ENCODE results near the gene CTNND2. TPM values are rescaled to one million over a fixed set of nuclear protein-coding genes. Genes with fewer than 3 reads are reported as not detected.

CTNND2 gene
- total RNA-seq, 2 experiments from 2014 or later: 0.20 TPM; not detected in 1

DNA sequence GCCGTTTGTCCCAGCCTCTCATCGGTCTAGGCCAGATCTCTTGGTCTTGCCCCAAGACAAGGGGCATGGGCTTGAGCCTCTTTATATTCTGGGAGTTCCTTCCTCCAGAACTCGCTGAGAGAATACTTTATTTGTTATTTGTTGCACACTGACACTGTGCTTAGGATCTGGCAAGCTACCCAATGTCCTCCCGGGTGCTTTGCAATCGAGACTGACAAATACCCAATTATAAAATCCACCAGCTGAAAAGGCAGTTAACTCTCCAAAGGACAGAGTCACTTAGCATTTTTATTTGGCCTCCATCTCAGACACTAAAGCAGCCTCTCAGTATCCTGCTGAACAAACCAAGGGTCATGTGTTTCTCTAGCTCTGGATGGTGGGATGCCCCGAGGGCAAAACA lies 643.0 kb downstream of the CTNND2 start:
- no peak overlapping the region for H3K4me3 Mint-ChIP-seq
- no peak overlapping the region for H3K4me3 ChIP-seq (ENCODE audit: low read length)
- no peaks in the 10 kb centered on the region for H3K27me3 Mint-ChIP-seq
- H3K27me3 ChIP-seq (ENCODE audit: control insufficient read depth in 1 of 2, insufficient read depth in 2 of 2, low read length in 2 of 2): no peaks in the 10 kb centered on the region
- no peak overlapping the region for H3K27ac ChIP-seq (ENCODE audit: low read depth in 1 of 2, low read length in 2 of 2)
- intact Hi-C loops (cut with DNase I, micrococcal nuclease): no loop called here
- H3K9me3 ChIP-seq (ENCODE audit: control insufficient read depth in 1 of 2, insufficient read depth in 1 of 2, low read length in 2 of 2): no peaks in the 10 kb centered on the region
- H3K4me1 Mint-ChIP-seq (ENCODE audit: low read depth): no peaks in the 10 kb centered on the region
- no peaks in the 10 kb centered on the region for H3K36me3 Mint-ChIP-seq (ENCODE audit: low read depth)
- ChIA-PET CTCF (no interaction called here), POLR2A (no interaction called here)
- DNase-seq: no peak
- no peak for ATAC-seq (ENCODE audit: poor library complexity)
- H3K9me3 Mint-ChIP-seq: no peaks in the 10 kb centered on the region
- no peaks in the 10 kb centered on the region for H3K4me1 ChIP-seq (ENCODE audit: insufficient read depth, low read length)
- TF ChIP-seq, protein P1, sequence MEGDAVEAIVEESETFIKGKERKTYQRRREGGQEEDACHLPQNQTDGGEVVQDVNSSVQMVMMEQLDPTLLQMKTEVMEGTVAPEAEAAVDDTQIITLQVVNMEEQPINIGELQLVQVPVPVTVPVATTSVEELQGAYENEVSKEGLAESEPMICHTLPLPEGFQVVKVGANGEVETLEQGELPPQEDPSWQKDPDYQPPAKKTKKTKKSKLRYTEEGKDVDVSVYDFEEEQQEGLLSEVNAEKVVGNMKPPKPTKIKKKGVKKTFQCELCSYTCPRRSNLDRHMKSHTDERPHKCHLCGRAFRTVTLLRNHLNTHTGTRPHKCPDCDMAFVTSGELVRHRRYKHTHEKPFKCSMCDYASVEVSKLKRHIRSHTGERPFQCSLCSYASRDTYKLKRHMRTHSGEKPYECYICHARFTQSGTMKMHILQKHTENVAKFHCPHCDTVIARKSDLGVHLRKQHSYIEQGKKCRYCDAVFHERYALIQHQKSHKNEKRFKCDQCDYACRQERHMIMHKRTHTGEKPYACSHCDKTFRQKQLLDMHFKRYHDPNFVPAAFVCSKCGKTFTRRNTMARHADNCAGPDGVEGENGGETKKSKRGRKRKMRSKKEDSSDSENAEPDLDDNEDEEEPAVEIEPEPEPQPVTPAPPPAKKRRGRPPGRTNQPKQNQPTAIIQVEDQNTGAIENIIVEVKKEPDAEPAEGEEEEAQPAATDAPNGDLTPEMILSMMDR (IDR thresholded peaks at IDR 0.05): no peak
- no peaks in the 10 kb centered on the region for H3K36me3 ChIP-seq (ENCODE audit: insufficient read depth, low read length)
- no peak overlapping the region for H3K27ac Mint-ChIP-seq

DNA sequence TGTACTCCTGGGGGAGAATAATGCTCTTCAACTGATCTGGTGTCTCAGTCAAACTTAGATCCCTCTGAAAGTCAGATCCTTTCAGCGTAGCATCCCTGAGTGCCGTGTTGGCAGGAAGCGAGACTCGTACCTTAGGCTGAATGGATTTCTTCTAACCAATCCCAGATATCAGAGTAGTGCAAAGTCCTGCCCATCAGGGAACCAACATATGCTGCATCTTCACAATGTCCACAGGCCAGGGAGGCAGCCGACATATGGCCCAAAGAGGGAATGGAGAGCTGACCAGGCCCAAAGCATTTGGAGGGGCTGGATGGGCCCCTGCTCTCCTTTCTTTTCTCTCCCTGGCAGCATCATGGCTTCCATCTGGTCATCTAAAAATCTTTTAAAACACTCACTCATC lies 646.2 kb downstream of the CTNND2 start:
- no peak for ATAC-seq (ENCODE audit: poor library complexity)
- Histone ChIP-seq H3K9me3 (ENCODE audit: control insufficient read depth in 1 of 2, insufficient read depth in 1 of 2, low read length in 2 of 2) (no peaks in the 10 kb centered on the region), H3K4me1 (ENCODE audit: insufficient read depth, low read length) (no peaks in the 10 kb centered on the region), H3K36me3 (ENCODE audit: insufficient read depth, low read length) (no peaks in the 10 kb centered on the region), H3K27me3 (ENCODE audit: control insufficient read depth in 1 of 2, insufficient read depth in 2 of 2, low read length in 2 of 2) (no peaks in the 10 kb centered on the region), H3K27ac (ENCODE audit: low read depth in 1 of 2, low read length in 2 of 2) (no peak overlapping the region), H3K4me3 (ENCODE audit: low read length) (no peak overlapping the region)
- H3K36me3 Mint-ChIP-seq (ENCODE audit: low read depth): no peaks in the 10 kb centered on the region
- intact Hi-C loops (cut with DNase I, micrococcal nuclease): no loop called here
- no peak overlapping the region for H3K4me3 Mint-ChIP-seq
- CTCF ChIA-PET: no interaction called here
- H3K27me3 Mint-ChIP-seq: no peaks in the 10 kb centered on the region
- H3K4me1 Mint-ChIP-seq (ENCODE audit: low read depth): no peaks in the 10 kb centered on the region
- H3K9me3 Mint-ChIP-seq: no peaks in the 10 kb centered on the region
- POLR2A ChIA-PET: no interaction called here
- TF ChIP-seq, protein P1 (IDR thresholded peaks at IDR 0.05): no peak
- no peak for DNase-seq
- no peak overlapping the region for H3K27ac Mint-ChIP-seq

DNA sequence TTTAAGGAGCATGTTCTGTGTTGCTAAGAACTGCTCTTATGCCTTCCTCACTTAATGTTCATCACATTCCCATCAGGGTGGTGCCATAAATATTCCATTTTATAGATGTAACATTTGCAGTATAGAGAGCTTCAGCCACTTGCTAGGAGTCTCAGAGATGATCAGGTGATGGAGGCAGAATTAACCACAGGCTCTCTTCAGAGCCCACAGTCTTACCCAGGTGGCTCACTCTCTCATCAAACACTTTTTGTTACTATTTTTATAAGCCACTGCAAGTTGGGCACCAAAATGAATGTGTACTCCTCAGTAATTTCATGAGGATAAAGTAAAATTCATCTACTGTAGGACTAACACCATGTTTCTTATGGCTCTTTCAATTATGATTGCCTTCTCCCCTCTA lies 651.7 kb downstream of the CTNND2 start:
- ChIA-PET CTCF (no interaction called here), POLR2A (no interaction called here)
- no peak overlapping the region for H3K27ac Mint-ChIP-seq
- H3K4me1 ChIP-seq (ENCODE audit: insufficient read depth, low read length): no peaks in the 10 kb centered on the region
- no peaks in the 10 kb centered on the region for H3K36me3 Mint-ChIP-seq (ENCODE audit: low read depth)
- no peak overlapping the region for H3K4me3 ChIP-seq (ENCODE audit: low read length)
- ATAC-seq (ENCODE audit: poor library complexity) (no peak), DNase-seq (no peak)
- H3K4me3 Mint-ChIP-seq: no peak overlapping the region
- H3K4me1 Mint-ChIP-seq (ENCODE audit: low read depth): no peaks in the 10 kb centered on the region
- H3K27me3 Mint-ChIP-seq: no peaks in the 10 kb centered on the region
- TF ChIP-seq, protein P1 (IDR thresholded peaks at IDR 0.05): no peak
- intact Hi-C loops (cut with DNase I, micrococcal nuclease): no loop called here
- no peak overlapping the region for H3K27ac ChIP-seq (ENCODE audit: low read depth in 1 of 2, low read length in 2 of 2)
- no peaks in the 10 kb centered on the region for H3K9me3 ChIP-seq (ENCODE audit: control insufficient read depth in 1 of 2, insufficient read depth in 1 of 2, low read length in 2 of 2)
- no peaks in the 10 kb centered on the region for H3K36me3 ChIP-seq (ENCODE audit: insufficient read depth, low read length)
- no peaks in the 10 kb centered on the region for H3K27me3 ChIP-seq (ENCODE audit: control insufficient read depth in 1 of 2, insufficient read depth in 2 of 2, low read length in 2 of 2)
- H3K9me3 Mint-ChIP-seq: no peaks in the 10 kb centered on the region

All from CD4-positive, alpha-beta T cell (primary cell).